Measurements from ENCODE around the gene EEF1AKMT3. TPM values are rescaled to one million over a fixed set of nuclear protein-coding genes. Genes with fewer than 3 reads are reported as not detected.
"Not testable (repeated sequence)": the region's sequence is repeated elsewhere in the genome, so short reads cannot be mapped to it uniquely, and the experiment has no call there.

The EEF1AKMT3 gene
- total RNA-seq, 1 experiment from 2014 or later = 7.8 TPM

- DNase-seq (ENCODE audit: low spot score) = no peak
Observed at GRCh38 chr12:57765698-57766463, 6.5 kb upstream of the EEF1AKMT3 start.

DNA sequence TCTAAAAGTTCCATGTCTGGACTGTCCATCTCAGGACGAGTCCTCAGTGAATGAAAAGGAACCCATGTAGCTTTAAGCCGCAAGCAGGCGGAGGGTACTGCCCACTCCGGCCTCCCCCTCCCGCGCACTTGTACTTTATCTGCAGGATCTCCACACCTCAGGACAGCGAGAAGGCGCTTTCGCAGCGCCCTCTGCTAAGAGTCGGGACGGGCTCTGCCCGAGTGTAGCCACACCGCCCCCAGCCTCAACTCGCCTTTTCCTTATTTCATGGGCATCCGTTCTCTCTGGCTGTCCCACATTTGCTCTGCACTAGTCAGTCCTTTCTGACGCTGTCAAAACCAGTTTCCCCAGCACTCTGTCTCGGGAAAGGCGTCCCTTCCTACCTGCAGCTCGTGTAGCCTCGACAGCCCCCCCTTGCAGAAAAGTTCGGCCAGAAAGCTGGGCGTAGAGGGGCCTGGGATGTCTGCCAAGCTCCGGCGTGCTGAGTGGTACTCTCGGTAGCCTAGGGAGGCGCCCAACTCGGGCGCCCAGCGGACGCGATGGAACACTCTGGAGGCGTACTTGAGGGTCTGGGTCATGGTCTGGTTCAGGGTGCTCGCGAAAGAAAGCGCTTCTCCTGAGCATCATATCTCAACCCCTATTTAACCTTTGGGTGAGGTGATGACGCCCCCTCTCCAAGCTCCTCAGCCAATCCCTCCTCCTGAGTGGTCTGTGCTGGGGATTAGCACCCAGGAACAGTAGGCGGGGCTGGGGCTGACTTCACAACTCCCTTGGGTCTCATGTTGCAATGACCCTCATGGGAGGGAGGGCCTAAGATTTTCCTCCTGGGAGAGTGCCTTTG lies 5.7 kb upstream of the EEF1AKMT3 start, which contains the start of gene CYP27B1:
TSS of gene CYP27B1 (minus strand) at position 615 of the 841 bp plus-strand sequence. CDS start at position 578, 37 bp downstream.
- DNase-seq (ENCODE audit: low spot score) = no peak

- DNase-seq (ENCODE audit: low spot score) = no peak
Observed at GRCh38 chr12:57767305-57767698, 5.1 kb upstream of the EEF1AKMT3 start.

GRCh38 chr12:57767876-57768275 lies 4.5 kb upstream of the EEF1AKMT3 start:
- DNase-seq (ENCODE audit: low spot score) = no peak

DNA sequence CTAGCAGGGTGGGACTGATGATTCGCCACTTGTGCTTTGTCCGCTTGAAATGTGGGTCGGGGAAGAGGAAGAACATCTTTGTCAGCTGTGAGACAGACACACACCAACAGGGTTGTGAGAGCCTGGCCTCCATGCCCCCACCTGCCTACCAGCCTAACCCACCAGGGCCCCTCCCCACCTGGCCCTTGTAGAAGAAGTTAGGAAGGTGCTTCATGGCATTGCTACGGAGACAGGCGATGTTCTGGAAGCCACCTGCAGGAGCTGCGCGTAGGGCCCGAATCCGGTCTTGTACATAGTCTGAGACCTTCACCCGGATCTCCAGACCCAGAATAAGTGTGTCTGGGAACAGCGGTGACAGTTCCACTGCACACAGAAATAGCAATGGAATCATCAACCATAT lies 2.8 kb upstream of the EEF1AKMT3 start:
- DNase-seq (ENCODE audit: low spot score) = no peak

DNA sequence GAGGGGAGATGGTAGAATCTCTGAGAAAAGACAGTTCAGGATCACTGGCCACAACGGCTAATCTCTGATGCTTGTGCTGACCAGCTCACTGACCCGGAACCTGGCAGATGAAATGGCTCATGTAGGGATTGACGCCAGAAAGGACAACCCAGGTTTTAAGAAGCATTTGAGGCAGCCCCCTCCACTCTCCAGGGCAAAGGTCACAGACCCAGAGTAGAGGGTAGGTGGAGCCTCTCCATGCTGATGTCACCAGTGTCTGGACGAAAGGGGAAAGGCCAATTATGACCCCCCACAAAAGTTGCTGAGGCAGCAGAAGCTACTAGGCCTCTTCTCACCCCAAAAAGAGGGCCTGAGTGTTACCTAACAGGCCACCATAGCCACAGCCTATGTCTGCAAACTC lies 1.7 kb upstream of the EEF1AKMT3 start:
- no peak for DNase-seq (ENCODE audit: low spot score)

- peak; percentile 90 for DNase-seq (ENCODE audit: low spot score)
Observed at GRCh38 chr12:57771236-57771872, 1.1 kb upstream of the EEF1AKMT3 start.

GRCh38 chr12:57771873-57772428 lies 463 bp upstream of the EEF1AKMT3 start, which contains the start of gene METTL1:
METTL1 (minus strand) TSS chr12:57772105; CDS start chr12:57772083, 22 bp downstream.
- peak; percentile 94 for DNase-seq (ENCODE audit: low spot score)

GRCh38 chr12:57774634-57775033 lies 2.2 kb downstream of the EEF1AKMT3 start:
- not testable (repeated sequence) for DNase-seq (ENCODE audit: low spot score)

DNA sequence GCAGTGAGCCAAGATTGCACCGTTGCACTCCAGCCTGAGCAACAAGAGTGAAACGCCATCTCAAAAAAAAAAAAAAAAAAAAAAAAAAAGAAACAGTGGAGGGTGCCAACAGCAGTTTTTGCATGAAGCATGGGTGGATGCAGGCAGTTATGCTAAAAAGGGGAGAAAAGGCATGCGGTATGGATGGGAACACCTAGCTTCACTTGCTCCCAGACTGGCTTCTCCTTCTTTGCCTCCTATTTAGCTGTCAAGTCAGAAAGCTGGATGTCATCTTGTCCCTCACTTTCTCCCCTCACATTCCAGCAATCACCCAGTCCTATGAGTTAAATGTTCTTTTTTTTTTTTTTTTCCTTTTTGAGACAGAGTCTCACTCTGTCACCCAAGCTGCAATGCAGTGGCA lies 2.6 kb downstream of the EEF1AKMT3 start:
- no peak for DNase-seq (ENCODE audit: low spot score)

DNA sequence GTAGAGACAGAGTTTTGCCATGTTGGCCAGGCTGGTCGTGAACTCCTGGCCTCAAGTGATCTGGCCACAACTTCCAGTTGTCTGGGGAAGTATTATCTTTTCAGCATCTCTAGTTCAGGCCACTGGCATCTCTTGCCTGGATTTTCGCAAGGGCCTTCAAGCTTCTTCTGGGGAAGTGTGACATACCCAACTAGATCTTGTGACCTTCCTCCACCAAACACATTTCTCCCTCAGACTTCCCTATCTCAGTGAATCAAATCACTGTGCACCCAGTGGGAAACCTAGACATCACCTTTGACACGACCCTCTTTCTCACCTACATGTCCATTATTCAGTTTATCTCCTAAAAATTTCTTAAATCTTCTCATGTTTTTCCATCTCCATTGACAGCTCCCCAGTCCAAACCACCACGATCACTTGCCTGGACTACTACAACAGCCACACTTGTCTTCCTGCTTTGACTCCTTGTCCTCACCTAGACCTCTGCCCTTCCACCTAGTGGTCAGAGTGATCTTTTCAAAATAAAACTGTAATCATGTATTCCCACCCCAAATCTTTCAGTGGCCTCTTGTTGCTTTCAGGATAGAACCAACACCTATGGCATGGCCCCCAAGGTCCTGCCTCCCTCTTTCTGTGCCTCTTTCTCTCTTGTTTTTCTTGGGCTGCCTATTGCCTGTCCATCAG lies 3.3 kb downstream of the EEF1AKMT3 start:
- no peak for DNase-seq (ENCODE audit: low spot score)

- no peak for DNase-seq (ENCODE audit: low spot score)
Observed at GRCh38 chr12:57776247-57776587, 3.8 kb downstream of the EEF1AKMT3 start.

- no peak for DNase-seq (ENCODE audit: low spot score)
Observed at GRCh38 chr12:57777367-57777766, 5.0 kb downstream of the EEF1AKMT3 start.

DNA sequence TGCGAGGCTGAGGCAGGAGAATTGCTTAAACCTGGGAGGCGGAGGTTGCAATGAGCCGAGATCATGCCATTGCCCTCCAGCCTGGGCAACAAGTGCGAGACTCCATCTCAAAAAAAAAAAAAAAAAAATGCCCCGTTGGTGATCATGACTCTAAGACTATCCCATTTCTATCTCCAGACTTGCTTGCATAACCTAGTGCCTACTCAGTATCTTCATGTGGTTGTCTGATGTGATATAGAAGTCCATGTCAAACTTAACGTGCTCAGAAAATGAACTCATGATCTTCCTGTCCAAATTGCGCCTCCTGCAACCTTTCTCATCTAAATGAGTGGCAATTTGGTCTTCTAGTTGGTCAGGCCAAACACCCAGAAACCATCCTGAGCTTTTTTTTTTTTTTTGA lies 5.5 kb downstream of the EEF1AKMT3 start:
- no peak for DNase-seq (ENCODE audit: low spot score)

DNA sequence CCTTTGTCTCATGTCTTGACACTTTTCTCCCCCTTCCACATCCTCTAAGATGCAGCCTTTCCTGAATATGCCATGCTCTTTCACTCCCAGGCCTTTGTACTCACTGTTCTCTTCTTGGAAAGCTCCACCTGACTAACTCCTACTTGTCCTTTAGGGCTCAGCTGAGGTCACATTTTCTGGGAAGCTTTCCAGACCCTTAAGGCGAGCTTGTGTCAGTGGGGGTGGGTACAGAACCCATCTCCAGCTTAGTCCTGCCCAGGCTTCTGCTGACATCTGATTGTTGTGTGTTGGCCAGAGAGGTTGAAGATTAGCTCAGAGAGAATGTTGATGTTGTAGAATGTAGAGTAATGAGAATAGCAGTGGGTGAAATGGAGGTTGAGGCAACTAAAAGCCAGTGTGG lies 7.3 kb downstream of the EEF1AKMT3 start:
- DNase-seq (ENCODE audit: low spot score) = no peak

GRCh38 chr12:57780284-57780897 lies 8.0 kb downstream of the EEF1AKMT3 start:
- no peak for DNase-seq (ENCODE audit: low spot score)

DNA sequence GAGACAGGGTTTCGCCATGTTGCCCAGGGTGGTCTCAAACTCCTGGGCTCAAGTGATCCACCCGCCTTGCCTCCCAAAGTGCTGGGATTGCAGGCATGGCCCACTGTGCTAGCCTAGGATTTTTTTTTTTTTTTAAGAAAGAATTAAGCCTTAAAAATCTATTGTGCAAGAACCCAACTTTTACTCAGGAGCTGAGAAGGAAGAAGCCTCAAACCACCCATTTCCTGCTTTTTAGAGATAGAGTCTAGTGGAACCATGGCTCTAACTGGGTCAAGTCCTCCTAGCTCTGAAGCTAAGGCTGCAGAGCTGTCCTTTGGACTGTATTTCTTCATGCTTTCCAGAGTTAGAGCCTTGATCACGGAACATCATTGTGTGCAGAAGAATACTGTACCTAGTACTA lies 8.8 kb downstream of the EEF1AKMT3 start:
- DNase-seq (ENCODE audit: low spot score) = no peak

DNA sequence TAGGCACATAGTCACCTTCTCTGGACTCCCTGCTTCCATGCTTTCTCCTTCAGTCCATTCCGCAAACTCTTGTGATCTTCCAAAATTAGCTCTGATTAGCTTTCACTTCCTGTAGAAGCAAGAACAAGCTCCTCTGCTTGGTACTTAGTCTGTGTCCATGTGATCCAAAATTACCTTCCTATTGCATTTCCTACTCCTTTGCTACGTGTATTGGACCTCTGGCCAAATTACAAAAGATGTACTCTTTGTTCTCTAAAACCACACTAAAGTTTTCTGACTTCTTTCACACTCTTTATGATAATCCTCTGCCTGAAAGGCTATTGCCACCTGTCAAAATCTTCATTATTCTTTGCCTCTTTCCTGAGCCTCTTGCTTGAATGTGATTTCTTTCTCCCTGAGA lies 9.4 kb downstream of the EEF1AKMT3 start:
- no peak for DNase-seq (ENCODE audit: low spot score)

DNA sequence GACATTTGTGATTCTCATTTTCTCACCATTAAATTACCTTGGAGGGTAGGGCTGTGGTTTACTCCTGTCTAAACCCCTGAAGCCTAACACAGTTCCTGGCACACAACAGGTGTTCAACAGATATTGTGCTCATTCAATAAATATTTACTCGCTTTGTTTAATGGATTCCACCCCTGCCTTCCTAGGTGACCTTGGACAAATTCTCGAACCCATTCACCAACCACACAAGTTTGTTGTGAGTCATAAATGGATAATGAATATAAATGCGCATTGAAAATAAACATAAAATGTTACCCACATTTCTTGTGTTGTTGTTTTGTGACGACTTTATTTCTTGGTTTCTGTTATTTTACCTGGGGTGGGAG lies 9.8 kb downstream of the EEF1AKMT3 start:
- no peak for DNase-seq (ENCODE audit: low spot score)

DNA sequence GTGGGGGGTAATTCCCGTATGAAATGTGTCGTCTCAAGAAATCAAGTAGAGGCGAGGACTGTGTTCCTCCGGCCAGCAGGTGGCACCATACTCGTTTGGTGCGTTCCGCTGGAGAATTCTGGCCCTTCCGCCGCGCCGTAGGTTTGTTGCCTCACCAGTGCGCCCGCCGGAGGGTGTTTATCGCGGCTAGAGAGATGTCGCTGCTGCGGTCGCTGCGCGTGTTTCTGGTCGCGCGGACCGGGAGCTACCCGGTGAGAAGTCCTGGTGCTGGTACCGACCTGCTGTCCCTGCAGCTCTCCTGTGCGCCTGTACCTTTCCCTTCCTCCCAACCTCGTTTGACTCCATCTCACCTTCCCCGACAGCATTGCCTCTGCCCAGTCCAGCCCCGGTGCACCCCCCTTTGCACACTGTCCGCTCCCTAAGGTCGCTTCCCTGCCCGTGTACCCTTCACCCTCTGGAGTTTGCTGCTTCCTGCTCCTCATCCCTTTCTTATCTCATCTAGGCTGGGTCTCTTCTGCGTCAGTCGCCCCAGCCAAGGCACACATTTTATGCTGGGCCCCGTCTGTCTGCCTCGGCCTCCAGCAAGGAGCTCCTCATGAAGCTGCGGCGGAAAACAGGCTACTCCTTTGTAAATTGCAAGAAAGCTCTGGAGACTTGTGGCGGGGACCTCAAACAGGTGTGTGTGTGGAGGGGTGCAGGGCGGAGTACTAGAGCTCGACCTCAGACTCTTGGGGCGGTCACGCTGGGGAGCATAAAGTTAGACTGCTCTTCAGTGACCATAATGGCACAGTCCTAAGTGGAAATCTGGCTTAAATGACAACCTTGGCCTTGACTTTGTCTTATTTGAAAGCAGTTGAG lies 10.4 kb downstream of the EEF1AKMT3 start, which contains the start of gene TSFM:
TSS of gene TSFM (plus strand) at position 180 of the 858 bp plus-strand sequence. CDS start at position 195, 15 bp downstream.
- DNase-seq (ENCODE audit: low spot score) = peak; percentile 76

Data from A172 (cell line).